HG02642 (cell line): Measurements from ENCODE around the gene HSPBP1.

Source experiments
- ATAC-seq: cut with Tn5 transposase; IDR thresholded peaks from one replicate; pipeline ENCODE4 v1.9.1; 2021; ENCODE audit warnings: mild to moderate bottlenecking; ENCODE audit not compliant: unreplicated experiment, poor library complexity

The HSPBP1 gene

GRCh38 chr19:55256562-55257460 is 23.1 kb downstream of the HSPBP1 start:
- no peak for ATAC-seq

GRCh38 chr19:55255618-55256423 is 24.1 kb downstream of the HSPBP1 start:
- no peak for ATAC-seq

- ATAC-seq, result no peak
These were observed 25.3 kb downstream of the HSPBP1 start for GRCh38 chr19:55254625-55254977.

- peak; percentile 35 for ATAC-seq
These were observed 25.9 kb downstream of the HSPBP1 start for GRCh38 chr19:55253842-55254624.

GRCh38 chr19:55252760-55253663 is 26.9 kb downstream of the HSPBP1 start:
- no peak for ATAC-seq

GRCh38 chr19:55251341-55252081 is 28.4 kb downstream of the HSPBP1 start:
- no peak for ATAC-seq

- no peak for ATAC-seq
These were observed 29.5 kb downstream of the HSPBP1 start for GRCh38 chr19:55250262-55251036.

GRCh38 chr19:55249841-55250240 is 30.1 kb downstream of the HSPBP1 start:
- ATAC-seq, result no peak

GRCh38 chr19:55248704-55249103 is 31.2 kb downstream of the HSPBP1 start:
- ATAC-seq, result no peak

- no peak for ATAC-seq
These were observed 31.7 kb downstream of the HSPBP1 start for GRCh38 chr19:55248166-55248675.

- no peak for ATAC-seq
These were observed 32.2 kb downstream of the HSPBP1 start for GRCh38 chr19:55247621-55248099.

GRCh38 chr19:55246462-55247451 is 33.2 kb downstream of the HSPBP1 start:
- no peak for ATAC-seq

GRCh38 chr19:55245236-55245904 is 34.5 kb downstream of the HSPBP1 start:
- ATAC-seq, result no peak

- ATAC-seq, result no peak
These were observed 35.8 kb downstream of the HSPBP1 start for GRCh38 chr19:55244004-55244680.

GRCh38 chr19:55242517-55242916 is 37.4 kb downstream of the HSPBP1 start:
- no peak for ATAC-seq
